Panc1 (cell line): ENCODE measurements around the gene STPG3. TPM values are rescaled to one million over a fixed set of nuclear protein-coding genes. Genes with fewer than 3 reads are reported as not detected.
"Not testable (repeated sequence)": the region's sequence is repeated elsewhere in the genome, so short reads cannot be mapped to it uniquely, and the experiment has no call there.

Experiments used
- ATAC-seq: fragments of 200-7000 bp; cut with Tn5 transposase; 2 replicates; pipeline ENCODE4 v1.9.1; 2020; ENCODE audit warnings: mild to moderate bottlenecking, moderate library complexity
- BruUV-seq: library from RNA; stranded (reverse); fragments of 400-500 nt; replicated peaks from 2 replicates; lab custom pipeline; 2021; lab: Mats Ljungman, UMichigan
- CTCF ChIA-PET: fragments of 300-600 bp; sonication (Branson Sonifier 250); formaldehyde crosslinking; loops from one replicate; lab custom pipeline; 2022; ENCODE audit warnings: antibody characterized with exemption; lab: Charles Lee
- POLR2A ChIA-PET: fragments of 300-600 bp; sonication (Branson Sonifier 250); formaldehyde crosslinking; loops from one replicate; lab custom pipeline; 2022; ENCODE audit warnings: antibody characterized with exemption; lab: Charles Lee
- DNase-seq: peaks from one replicate; pipeline ENCODE4 v3.0.0-alpha.2; 2010; ENCODE audit warnings: low read depth, low spot score
- H3K27ac ChIP-seq: 2 replicates; pipeline ENCODE4 v1.5.1; 2011; ENCODE audit warnings: mild to moderate bottlenecking, low read length, inconsistent platforms
- H3K27me3 ChIP-seq: fragments of 200-500 bp; sonication (Bioruptor generic); 2 replicates; pipeline ENCODE4 v1.6.0; 2014; ENCODE audit warnings: low read length, inconsistent platforms; ENCODE audit not compliant: control insufficient read depth, insufficient read depth
- H3K36me3 ChIP-seq: fragments of 200-500 bp; sonication (Bioruptor generic); 2 replicates; pipeline ENCODE4 v1.5.1; 2014; ENCODE audit warnings: inconsistent platforms, mild to moderate bottlenecking, low read length, moderate library complexity; ENCODE audit not compliant: control insufficient read depth, insufficient read depth
- H3K4me1 ChIP-seq: 2 replicates; pipeline ENCODE4 v1.5.1; 2011; ENCODE audit warnings: inconsistent platforms, mild to moderate bottlenecking, low read length, moderate library complexity; ENCODE audit not compliant: control insufficient read depth, insufficient read depth
- H3K4me3 ChIP-seq, 2 experiments: 2 replicates each; pipeline ENCODE4 v1.5.1; 2011 to 2012; ENCODE audit warnings: low read depth in 2 of 2, low read length in 2 of 2, mild to moderate bottlenecking in 2 of 2, inconsistent platforms in 1 of 2, moderate library complexity in 1 of 2
- H3K9me3 ChIP-seq: fragments of 200-500 bp; sonication (Bioruptor generic); 2 replicates; pipeline ENCODE4 v1.5.1; 2014; ENCODE audit warnings: low read depth, mild to moderate bottlenecking, inconsistent platforms, low read length, moderate library complexity; ENCODE audit not compliant: control insufficient read depth, insufficient read depth
- POLR2AphosphoS5 ChIP-seq: IDR thresholded peaks from 2 replicates; pipeline ENCODE4 v1.6.1; 2012; ENCODE audit warnings: mild to moderate bottlenecking, low read depth, low read length, moderate library complexity
- SIN3A ChIP-seq: IDR thresholded peaks from 2 replicates; pipeline ENCODE4 v1.6.1; 2012; ENCODE audit warnings: low read depth, mild to moderate bottlenecking, low read length, moderate library complexity, borderline replicate concordance; ENCODE audit not compliant: insufficient read depth
- TCF7L2 ChIP-seq: IDR thresholded peaks from 2 replicates; pipeline ENCODE4 v1.6.1; 2011; ENCODE audit warnings: mild to moderate bottlenecking, low read depth, low read length, inconsistent platforms
- in situ Hi-C: cut with HindIII; loops from 2 replicates; pipeline ENCODE4 v1.10.0; 2016; ENCODE audit warnings: low sequenced_read_pairs, low pct_unique_long_range_greater_than_20kb
- intact Hi-C: fragments of 100-400 bp; cut with micrococcal nuclease; formaldehyde crosslinking; loops from one replicate; pipeline ENCODE4 v1.10.0; 2022; ENCODE audit not compliant: unreplicated experiment
- total RNA-seq: library from RNA; stranded (reverse); gene quantifications from one replicate; pipeline ENCODE4 v1.2.1, GENCODE V29; 2021; ENCODE audit not compliant: unreplicated experiment
- TF ChIP-seq, protein P1 (sequence below): fragments of 450-650 bp; IDR thresholded peaks from 2 replicates; pipeline ENCODE4 v1.5.1; 2017; ENCODE audit warnings: mild to moderate bottlenecking
- TF ChIP-seq, protein P2 (sequence below), 2 experiments: IDR thresholded peaks; 2 replicates each; pipeline ENCODE4 v1.6.1; 2011 to 2012; ENCODE audit warnings: low read depth in 2 of 2, control low read depth in 1 of 2, low read length in 1 of 2, mild to moderate bottlenecking in 1 of 2, moderate library complexity in 1 of 2; ENCODE audit not compliant: insufficient read depth in 1 of 2

STPG3 gene
- total RNA-seq, 1 experiment from 2014 or later: 0.26 TPM

DNA sequence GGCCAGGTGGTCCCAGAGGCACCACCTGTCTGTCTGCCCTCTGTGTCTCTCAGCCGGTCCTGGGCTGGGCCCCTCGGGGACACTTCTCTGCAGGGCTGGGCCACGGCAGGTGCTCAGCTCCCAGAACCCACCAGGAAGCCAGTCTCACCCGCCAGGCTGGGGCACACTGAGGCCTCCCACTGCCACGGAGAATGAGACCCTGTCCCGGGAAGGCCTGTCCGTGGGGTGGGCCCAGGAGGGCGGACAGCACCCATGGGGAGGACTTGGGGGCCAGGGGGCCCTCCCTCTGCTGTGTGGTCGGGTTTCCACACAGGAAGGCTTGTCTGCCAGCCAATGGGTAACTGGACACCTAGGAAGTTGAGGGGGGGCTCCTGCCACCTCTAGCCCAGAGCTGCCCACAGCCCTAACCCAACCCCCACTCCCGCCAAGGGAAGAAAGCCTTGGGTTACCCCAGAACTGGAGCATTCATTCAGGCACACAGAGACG lies 14.1 kb upstream of the STPG3 start:
- TF ChIP-seq, protein P1, sequence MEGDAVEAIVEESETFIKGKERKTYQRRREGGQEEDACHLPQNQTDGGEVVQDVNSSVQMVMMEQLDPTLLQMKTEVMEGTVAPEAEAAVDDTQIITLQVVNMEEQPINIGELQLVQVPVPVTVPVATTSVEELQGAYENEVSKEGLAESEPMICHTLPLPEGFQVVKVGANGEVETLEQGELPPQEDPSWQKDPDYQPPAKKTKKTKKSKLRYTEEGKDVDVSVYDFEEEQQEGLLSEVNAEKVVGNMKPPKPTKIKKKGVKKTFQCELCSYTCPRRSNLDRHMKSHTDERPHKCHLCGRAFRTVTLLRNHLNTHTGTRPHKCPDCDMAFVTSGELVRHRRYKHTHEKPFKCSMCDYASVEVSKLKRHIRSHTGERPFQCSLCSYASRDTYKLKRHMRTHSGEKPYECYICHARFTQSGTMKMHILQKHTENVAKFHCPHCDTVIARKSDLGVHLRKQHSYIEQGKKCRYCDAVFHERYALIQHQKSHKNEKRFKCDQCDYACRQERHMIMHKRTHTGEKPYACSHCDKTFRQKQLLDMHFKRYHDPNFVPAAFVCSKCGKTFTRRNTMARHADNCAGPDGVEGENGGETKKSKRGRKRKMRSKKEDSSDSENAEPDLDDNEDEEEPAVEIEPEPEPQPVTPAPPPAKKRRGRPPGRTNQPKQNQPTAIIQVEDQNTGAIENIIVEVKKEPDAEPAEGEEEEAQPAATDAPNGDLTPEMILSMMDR: no peak
- TF ChIP-seq, protein P2, sequence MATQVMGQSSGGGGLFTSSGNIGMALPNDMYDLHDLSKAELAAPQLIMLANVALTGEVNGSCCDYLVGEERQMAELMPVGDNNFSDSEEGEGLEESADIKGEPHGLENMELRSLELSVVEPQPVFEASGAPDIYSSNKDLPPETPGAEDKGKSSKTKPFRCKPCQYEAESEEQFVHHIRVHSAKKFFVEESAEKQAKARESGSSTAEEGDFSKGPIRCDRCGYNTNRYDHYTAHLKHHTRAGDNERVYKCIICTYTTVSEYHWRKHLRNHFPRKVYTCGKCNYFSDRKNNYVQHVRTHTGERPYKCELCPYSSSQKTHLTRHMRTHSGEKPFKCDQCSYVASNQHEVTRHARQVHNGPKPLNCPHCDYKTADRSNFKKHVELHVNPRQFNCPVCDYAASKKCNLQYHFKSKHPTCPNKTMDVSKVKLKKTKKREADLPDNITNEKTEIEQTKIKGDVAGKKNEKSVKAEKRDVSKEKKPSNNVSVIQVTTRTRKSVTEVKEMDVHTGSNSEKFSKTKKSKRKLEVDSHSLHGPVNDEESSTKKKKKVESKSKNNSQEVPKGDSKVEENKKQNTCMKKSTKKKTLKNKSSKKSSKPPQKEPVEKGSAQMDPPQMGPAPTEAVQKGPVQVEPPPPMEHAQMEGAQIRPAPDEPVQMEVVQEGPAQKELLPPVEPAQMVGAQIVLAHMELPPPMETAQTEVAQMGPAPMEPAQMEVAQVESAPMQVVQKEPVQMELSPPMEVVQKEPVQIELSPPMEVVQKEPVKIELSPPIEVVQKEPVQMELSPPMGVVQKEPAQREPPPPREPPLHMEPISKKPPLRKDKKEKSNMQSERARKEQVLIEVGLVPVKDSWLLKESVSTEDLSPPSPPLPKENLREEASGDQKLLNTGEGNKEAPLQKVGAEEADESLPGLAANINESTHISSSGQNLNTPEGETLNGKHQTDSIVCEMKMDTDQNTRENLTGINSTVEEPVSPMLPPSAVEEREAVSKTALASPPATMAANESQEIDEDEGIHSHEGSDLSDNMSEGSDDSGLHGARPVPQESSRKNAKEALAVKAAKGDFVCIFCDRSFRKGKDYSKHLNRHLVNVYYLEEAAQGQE (IDR thresholded peaks at IDR 0.05; ENCODE audit: insufficient read depth in 1 of 2, low read depth in 2 of 2, low read length in 1 of 2): no peak
- TF ChIP-seq POLR2AphosphoS5: no peak
- TF ChIP-seq TCF7L2: no peak
- no peak for TF ChIP-seq SIN3A
- ChIA-PET POLR2A (no interaction called here), CTCF (interaction anchor here (0.6 to 1.0 kb wide), 7 partner anchors 11 to 150 kb away, joined by 3 to 10 read pairs (median 3); partner anchors contain the start of genes MAN1B1, STPG3 and TPRN)
- intact Hi-C loops: no loop called here
- BruUV-seq: no TSS peak
- ATAC-seq (no peak), DNase-seq (no peak)
- peaks cover under 1% of the 10 kb centered on the region for H3K36me3 ChIP-seq
- no peaks in the 10 kb centered on the region for H3K27me3 ChIP-seq
- H3K27ac ChIP-seq: peak overlapping the region; percentile 61
- H3K9me3 ChIP-seq: no peaks in the 10 kb centered on the region
- H3K4me1 ChIP-seq: peaks cover 26% of the 10 kb centered on the region
- no peak overlapping the region for H3K4me3 ChIP-seq
- in situ Hi-C loops: no loop called here

DNA sequence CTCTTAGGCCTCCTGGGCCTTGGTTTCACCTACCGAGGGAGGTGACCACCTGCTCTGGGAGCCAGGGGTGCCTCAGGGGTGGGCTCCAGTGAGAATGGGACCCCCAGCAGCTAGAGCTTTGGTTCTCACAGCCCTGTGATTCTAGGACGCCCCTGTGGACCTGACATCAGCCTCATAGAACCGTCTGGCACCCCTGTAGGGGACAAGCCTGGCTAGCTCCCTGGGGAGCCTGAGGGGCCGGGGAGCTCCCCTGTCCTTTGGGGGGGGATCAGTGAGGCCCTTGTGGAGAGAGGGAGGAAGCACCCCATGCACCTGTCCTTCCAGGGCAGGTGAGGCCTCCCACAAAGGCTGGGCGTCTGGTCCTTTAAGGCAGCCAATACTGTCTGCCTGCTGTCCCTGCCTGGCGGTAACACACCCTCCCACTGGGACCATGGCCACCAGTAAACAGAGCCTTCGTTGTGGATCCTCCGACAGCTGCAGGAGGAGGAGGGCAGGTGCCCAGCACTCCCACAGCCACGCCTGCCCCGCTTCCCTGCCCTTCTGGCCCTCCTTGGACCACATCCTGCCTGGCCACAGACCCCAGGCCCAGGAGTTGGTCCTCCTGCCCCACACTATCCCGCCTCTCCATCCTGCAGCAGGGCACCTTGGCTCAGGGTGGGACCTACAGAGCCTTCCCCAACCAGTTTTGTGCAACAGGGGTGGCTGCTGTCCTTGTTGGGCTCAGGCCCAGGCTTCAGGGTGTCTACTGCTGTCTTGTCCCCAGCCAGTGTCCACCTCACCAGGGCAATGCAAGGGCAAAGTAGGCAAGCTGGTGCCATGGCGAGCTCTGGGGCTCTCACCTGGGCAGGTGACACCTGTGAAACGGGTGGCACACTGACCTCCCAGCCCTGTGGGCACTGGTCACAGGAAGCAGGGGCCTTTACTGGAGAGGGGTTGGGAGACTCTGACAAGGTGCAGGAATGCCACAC lies 13.0 kb upstream of the STPG3 start:
- Histone ChIP-seq H3K36me3 (peaks cover 4% of the 10 kb centered on the region), H3K9me3 (no peaks in the 10 kb centered on the region), H3K4me3 (no peak overlapping the region), H3K27me3 (no peaks in the 10 kb centered on the region), H3K27ac (peak overlapping the region; percentile 61), H3K4me1 (peaks cover 26% of the 10 kb centered on the region)
- no TSS peak for BruUV-seq
- TF ChIP-seq SIN3A (no peak), TCF7L2 (no peak), POLR2AphosphoS5 (no peak; the same call in 1 of the 2 replicates)
- TF ChIP-seq, protein P1: no peak
- TF ChIP-seq, protein P2 (IDR thresholded peaks at IDR 0.05; ENCODE audit: insufficient read depth in 1 of 2, low read depth in 2 of 2, low read length in 1 of 2): no peak
- in situ Hi-C loops: no loop called here
- intact Hi-C loops: no loop called here
- ChIA-PET POLR2A (no interaction called here), CTCF (no interaction called here)
- ATAC-seq (no peak), DNase-seq (no peak)

DNA sequence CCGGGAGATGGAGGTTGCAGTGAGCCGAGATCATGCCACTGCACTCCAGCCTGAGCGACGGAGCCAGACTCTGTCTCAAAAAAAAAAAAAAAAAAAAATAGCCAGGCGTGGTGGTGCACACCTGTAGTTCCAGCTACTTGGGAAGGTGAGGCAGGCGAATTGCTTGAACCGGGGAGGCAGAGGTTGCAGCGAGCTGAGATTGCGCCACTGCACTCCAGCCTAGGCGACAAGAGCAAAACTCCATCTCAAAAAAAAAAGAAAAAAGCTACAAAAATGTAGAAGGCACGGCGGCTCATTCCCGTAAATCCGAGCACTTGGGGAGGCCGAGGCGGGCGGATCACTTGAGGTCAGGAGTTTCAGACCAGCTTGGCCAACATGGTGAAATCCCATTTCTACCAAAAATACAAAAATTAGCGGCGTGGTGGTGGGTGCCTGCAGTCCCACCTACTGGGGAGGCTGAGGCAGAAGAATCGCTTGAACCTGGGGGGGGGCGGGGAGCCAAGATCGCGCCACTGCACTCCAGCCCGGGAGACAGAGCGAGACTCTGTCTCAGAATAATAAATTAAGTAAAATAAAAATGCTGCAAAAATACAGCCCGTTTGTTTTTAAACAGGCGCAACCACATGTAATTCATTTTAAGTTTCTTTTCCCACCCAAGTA lies 11.4 kb upstream of the STPG3 start:
- not testable (repeated sequence) for BruUV-seq

More for the DNA sequence above, 11.4 kb upstream of the STPG3 start:
- intact Hi-C loops, H3K9me3 ChIP-seq, DNase-seq, ATAC-seq, in situ Hi-C loops, CTCF ChIA-PET, H3K27me3 ChIP-seq, H3K36me3 ChIP-seq: not testable (repeated sequence)
- POLR2A ChIA-PET: interaction anchor here (0.6 kb wide), 1 partner anchor 96 kb away, joined by 3 read pairs; no protein-coding TSS in a partner anchor
- H3K27ac ChIP-seq: peak overlapping the region; percentile 90
- H3K4me3 ChIP-seq: peak overlapping the region; percentile 59 to 66
- peaks cover 42% of the 10 kb centered on the region for H3K4me1 ChIP-seq
